ENCODE measurements around the gene SNX9. TPM values are rescaled to one million over a fixed set of nuclear protein-coding genes. Genes with fewer than 3 reads are reported as not detected.
"Not testable (repeated sequence)": the region's sequence is repeated elsewhere in the genome, so short reads cannot be mapped to it uniquely, and the experiment has no call there.

SNX9 gene
- total RNA-seq, 2 donors from 2014 or later: 20.5 to 71.9 TPM

GRCh38 chr6:157956171-157956730 lies 133.2 kb downstream of the SNX9 start:
- H3K9me3 Mint-ChIP-seq: peaks cover 11% of the 10 kb centered on the region
- H3K4me3 Mint-ChIP-seq: no peak overlapping the region
- H3K4me1 Mint-ChIP-seq: no peaks in the 10 kb centered on the region
- H3K36me3 Mint-ChIP-seq (ENCODE audit: low read depth): no peaks in the 10 kb centered on the region
- ATAC-seq (replicated peaks): no peak
- no peak overlapping the region for H3K27ac Mint-ChIP-seq
- no peaks in the 10 kb centered on the region for H3K27me3 Mint-ChIP-seq

GRCh38 chr6:157959451-157960227 lies 136.6 kb downstream of the SNX9 start:
- H3K9me3 Mint-ChIP-seq: peaks cover 11% of the 10 kb centered on the region
- no peaks in the 10 kb centered on the region for H3K27me3 Mint-ChIP-seq
- H3K27ac Mint-ChIP-seq: no peak overlapping the region
- ATAC-seq (replicated peaks): no peak
- no peak overlapping the region for H3K4me3 Mint-ChIP-seq
- H3K4me1 Mint-ChIP-seq: peaks cover 12% of the 10 kb centered on the region
- peaks cover 4% of the 10 kb centered on the region for H3K36me3 Mint-ChIP-seq (ENCODE audit: low read depth)

GRCh38 chr6:157961153-157961831 lies 138.2 kb downstream of the SNX9 start:
- peaks cover 4% of the 10 kb centered on the region for H3K36me3 Mint-ChIP-seq (ENCODE audit: low read depth)
- no peak overlapping the region for H3K27ac Mint-ChIP-seq
- H3K27me3 Mint-ChIP-seq: no peaks in the 10 kb centered on the region
- H3K4me1 Mint-ChIP-seq: peaks cover 12% of the 10 kb centered on the region
- H3K9me3 Mint-ChIP-seq: peaks cover 11% of the 10 kb centered on the region
- H3K4me3 Mint-ChIP-seq: no peak overlapping the region
- no peak for ATAC-seq (replicated peaks)

GRCh38 chr6:157961832-157962575 lies 139.0 kb downstream of the SNX9 start:
- ATAC-seq (replicated peaks): peak; percentile 30
- H3K27ac Mint-ChIP-seq: peak overlapping the region; percentile 96
- H3K36me3 Mint-ChIP-seq (ENCODE audit: low read depth): peaks cover 4% of the 10 kb centered on the region
- peaks cover 12% of the 10 kb centered on the region for H3K4me1 Mint-ChIP-seq
- peak overlapping the region; percentile 68 for H3K4me3 Mint-ChIP-seq
- H3K9me3 Mint-ChIP-seq: peaks cover 11% of the 10 kb centered on the region
- H3K27me3 Mint-ChIP-seq: no peaks in the 10 kb centered on the region

GRCh38 chr6:157962601-157963302 lies 139.7 kb downstream of the SNX9 start:
- Mint-ChIP-seq H3K27ac (peak overlapping the region; percentile 96), H3K36me3 (ENCODE audit: low read depth) (peaks cover 4% of the 10 kb centered on the region), H3K4me1 (peaks cover 12% of the 10 kb centered on the region), H3K27me3 (no peaks in the 10 kb centered on the region), H3K4me3 (peak overlapping the region; percentile 68), H3K9me3 (peaks cover 11% of the 10 kb centered on the region)
- peak; percentile 90 for ATAC-seq (replicated peaks)

- Mint-ChIP-seq H3K9me3 (peaks cover 6% of the 10 kb centered on the region), H3K4me3 (peak overlapping the region; percentile 7), H3K27me3 (no peaks in the 10 kb centered on the region), H3K4me1 (peaks cover 12% of the 10 kb centered on the region), H3K27ac (peak overlapping the region; percentile 83), H3K36me3 (ENCODE audit: low read depth) (peaks cover 4% of the 10 kb centered on the region)
- peak; percentile 40 for ATAC-seq (replicated peaks)
These were observed 141.1 kb downstream of the SNX9 start for GRCh38 chr6:157964100-157964499.

- Mint-ChIP-seq H3K36me3 (ENCODE audit: low read depth) (peaks cover 4% of the 10 kb centered on the region), H3K9me3 (no peaks in the 10 kb centered on the region), H3K27me3 (peaks cover under 1% of the 10 kb centered on the region), H3K4me1 (peaks cover 12% of the 10 kb centered on the region), H3K4me3 (no peak overlapping the region), H3K27ac (no peak overlapping the region)
- no peak for ATAC-seq (replicated peaks)
These were observed 142.3 kb downstream of the SNX9 start for GRCh38 chr6:157965387-157965786.

- Mint-ChIP-seq H3K9me3 (no peaks in the 10 kb centered on the region), H3K27me3 (peaks cover 4% of the 10 kb centered on the region), H3K27ac (no peak overlapping the region), H3K4me3 (no peak overlapping the region), H3K36me3 (ENCODE audit: low read depth) (peaks cover 4% of the 10 kb centered on the region), H3K4me1 (peaks cover 19% of the 10 kb centered on the region)
- no peak for ATAC-seq (replicated peaks)
These were observed 143.5 kb downstream of the SNX9 start for GRCh38 chr6:157966589-157966977.

GRCh38 chr6:157967020-157967419 lies 144.0 kb downstream of the SNX9 start:
- no peak for ATAC-seq (replicated peaks)
- Mint-ChIP-seq H3K27ac (no peak overlapping the region), H3K36me3 (ENCODE audit: low read depth) (peaks cover 4% of the 10 kb centered on the region), H3K4me1 (peaks cover 19% of the 10 kb centered on the region), H3K27me3 (peaks cover 4% of the 10 kb centered on the region), H3K4me3 (no peak overlapping the region), H3K9me3 (no peaks in the 10 kb centered on the region)

GRCh38 chr6:157967486-157967885 lies 144.4 kb downstream of the SNX9 start:
- Mint-ChIP-seq H3K9me3 (no peaks in the 10 kb centered on the region), H3K4me1 (peaks cover 19% of the 10 kb centered on the region)

GRCh38 chr6:157972177-157972576 lies 149.1 kb downstream of the SNX9 start:
- not testable (repeated sequence) for ATAC-seq (replicated peaks); H3K27me3 Mint-ChIP-seq; H3K4me3 Mint-ChIP-seq; H3K27ac Mint-ChIP-seq; H3K36me3 Mint-ChIP-seq (ENCODE audit: low read depth); H3K4me1 Mint-ChIP-seq; H3K9me3 Mint-ChIP-seq

More at GRCh38 chr6:157967486-157967885, 144.4 kb downstream of the SNX9 start:
- Mint-ChIP-seq H3K4me3 (no peak overlapping the region), H3K27me3 (peaks cover 4% of the 10 kb centered on the region), H3K27ac (no peak overlapping the region), H3K36me3 (ENCODE audit: low read depth) (peaks cover 4% of the 10 kb centered on the region)
- ATAC-seq (replicated peaks): no peak

- H3K36me3 Mint-ChIP-seq (ENCODE audit: low read depth): no peaks in the 10 kb centered on the region
- peaks cover 7% of the 10 kb centered on the region for H3K4me1 Mint-ChIP-seq
- ATAC-seq (replicated peaks): no peak
- no peak overlapping the region for H3K4me3 Mint-ChIP-seq
- peaks cover 4% of the 10 kb centered on the region for H3K27me3 Mint-ChIP-seq
- H3K9me3 Mint-ChIP-seq: no peaks in the 10 kb centered on the region
- no peak overlapping the region for H3K27ac Mint-ChIP-seq
These were observed 151.4 kb downstream of the SNX9 start for GRCh38 chr6:157974341-157974894.

- Mint-ChIP-seq H3K4me1 (peaks cover 7% of the 10 kb centered on the region), H3K4me3 (no peak overlapping the region)
These were observed 151.9 kb downstream of the SNX9 start for GRCh38 chr6:157974967-157975366.

GRCh38 chr6:157975456-157975855 lies 152.4 kb downstream of the SNX9 start:
- H3K9me3 Mint-ChIP-seq: no peaks in the 10 kb centered on the region
- H3K36me3 Mint-ChIP-seq (ENCODE audit: low read depth): no peaks in the 10 kb centered on the region
- peaks cover 4% of the 10 kb centered on the region for H3K27me3 Mint-ChIP-seq
- H3K27ac Mint-ChIP-seq: no peak overlapping the region
- peaks cover 7% of the 10 kb centered on the region for H3K4me1 Mint-ChIP-seq
- H3K4me3 Mint-ChIP-seq: no peak overlapping the region
- no peak for ATAC-seq (replicated peaks)

More at GRCh38 chr6:157974967-157975366, 151.9 kb downstream of the SNX9 start:
- Mint-ChIP-seq H3K27ac (no peak overlapping the region), H3K9me3 (no peaks in the 10 kb centered on the region), H3K36me3 (ENCODE audit: low read depth) (no peaks in the 10 kb centered on the region), H3K27me3 (peaks cover 4% of the 10 kb centered on the region)
- ATAC-seq (replicated peaks): no peak

All from activated T-helper 17 cell treated with anti-CD3 and anti-CD28 coated beads, Interleukin-2, amount 50 U/mL, for 72 hours (primary cell).